Endothelial cell (in vitro differentiated cells): Measurements from ENCODE around the gene CAMTA1. TPM values are rescaled to one million over a fixed set of nuclear protein-coding genes. Genes with fewer than 3 reads are reported as not detected.

Experiments
- DNase-seq: peaks from one replicate; pipeline ENCODE4 v3.0.0; 2021; ENCODE audit warnings: low spot score
- H3K27ac Mint-ChIP-seq: one replicate; pipeline ENCODE4 v1.8.0; 2021; ENCODE audit warnings: mixed read lengths, inconsistent platforms; ENCODE audit not compliant: unreplicated experiment
- H3K27me3 Mint-ChIP-seq: one replicate; pipeline ENCODE4 v1.8.0; 2021; ENCODE audit warnings: mild to moderate bottlenecking, moderate library complexity, mixed read lengths, inconsistent platforms; ENCODE audit not compliant: unreplicated experiment
- H3K36me3 Mint-ChIP-seq: one replicate; pipeline ENCODE4 v1.8.0; 2021; ENCODE audit warnings: mild to moderate bottlenecking, low read depth, mixed read lengths, inconsistent platforms; ENCODE audit not compliant: unreplicated experiment
- H3K4me1 Mint-ChIP-seq: one replicate; pipeline ENCODE4 v1.8.0; 2021; ENCODE audit warnings: mild to moderate bottlenecking, mixed read lengths, inconsistent platforms; ENCODE audit not compliant: unreplicated experiment
- H3K4me3 Mint-ChIP-seq: one replicate; pipeline ENCODE4 v1.8.0; 2021; ENCODE audit warnings: mild to moderate bottlenecking, mixed read lengths, inconsistent platforms; ENCODE audit not compliant: unreplicated experiment
- H3K9me3 Mint-ChIP-seq: one replicate; pipeline ENCODE4 v1.8.0; 2021; ENCODE audit warnings: mixed read lengths, inconsistent platforms; ENCODE audit not compliant: unreplicated experiment
- CTCF ChIP-seq: fragments of 200-600 bp; sonication (generic); IDR thresholded peaks from one replicate; pipeline ENCODE4 v1.5.0; 2021; ENCODE audit warnings: antibody characterized with exemption; ENCODE audit not compliant: unreplicated experiment
- total RNA-seq: library from RNA; stranded (reverse); fragmentation: NEBNext Ultra II Directional; extraction: Animal tissue kit (Norgen Biotek cat#: 25700); gene quantifications from one replicate; pipeline ENCODE4 v1.2.1, GENCODE V29; 2021; ENCODE audit not compliant: unreplicated experiment

Gene CAMTA1
- total RNA-seq, 1 donor from 2014 or later, result 87.3 TPM

GRCh38 chr1:7527733-7528045 lies 742.4 kb downstream of the CAMTA1 start:
- Mint-ChIP-seq H3K4me3 (no peak overlapping the region), H3K27ac (no peak overlapping the region), H3K36me3 (no peaks in the 10 kb centered on the region), H3K9me3 (no peaks in the 10 kb centered on the region), H3K27me3 (peaks cover 2% of the 10 kb centered on the region), H3K4me1 (no peaks in the 10 kb centered on the region)
- DNase-seq, result no peak
- no peak for TF ChIP-seq CTCF

GRCh38 chr1:7528386-7529198 lies 743.3 kb downstream of the CAMTA1 start:
- peaks cover 2% of the 10 kb centered on the region for H3K27me3 Mint-ChIP-seq
- no peak overlapping the region for H3K27ac Mint-ChIP-seq
- H3K4me3 Mint-ChIP-seq, result no peak overlapping the region
- no peak for DNase-seq
- no peaks in the 10 kb centered on the region for H3K36me3 Mint-ChIP-seq
- H3K4me1 Mint-ChIP-seq, result no peaks in the 10 kb centered on the region
- no peaks in the 10 kb centered on the region for H3K9me3 Mint-ChIP-seq
- no peak for TF ChIP-seq CTCF

GRCh38 chr1:7529917-7530316 lies 744.7 kb downstream of the CAMTA1 start:
- Mint-ChIP-seq H3K4me3 (no peak overlapping the region), H3K27me3 (peaks cover 3% of the 10 kb centered on the region), H3K4me1 (no peaks in the 10 kb centered on the region), H3K9me3 (no peaks in the 10 kb centered on the region), H3K27ac (no peak overlapping the region), H3K36me3 (no peaks in the 10 kb centered on the region)
- no peak for DNase-seq
- no peak for TF ChIP-seq CTCF

- no peaks in the 10 kb centered on the region for H3K9me3 Mint-ChIP-seq
- DNase-seq, result no peak
- H3K27me3 Mint-ChIP-seq, result peaks cover 2% of the 10 kb centered on the region
- no peak for TF ChIP-seq CTCF
- no peak overlapping the region for H3K4me3 Mint-ChIP-seq
- H3K36me3 Mint-ChIP-seq, result no peaks in the 10 kb centered on the region
- H3K4me1 Mint-ChIP-seq, result no peaks in the 10 kb centered on the region
- H3K27ac Mint-ChIP-seq, result no peak overlapping the region
These were observed 746.5 kb downstream of the CAMTA1 start for GRCh38 chr1:7531562-7532340.

- Mint-ChIP-seq H3K9me3 (no peaks in the 10 kb centered on the region), H3K27me3 (peaks cover 2% of the 10 kb centered on the region), H3K27ac (no peak overlapping the region), H3K4me3 (no peak overlapping the region), H3K4me1 (no peaks in the 10 kb centered on the region), H3K36me3 (no peaks in the 10 kb centered on the region)
- no peak for TF ChIP-seq CTCF
- no peak for DNase-seq
These were observed 747.8 kb downstream of the CAMTA1 start for GRCh38 chr1:7533006-7533405.
